MM.1S (cell line): ENCODE results near the gene ST7.

Experiments
- CTCF ChIP-seq: fragments of 300-600 bp; sonication (generic); IDR thresholded peaks from 2 replicates; pipeline ENCODE4 v1.5.1; 2016; ENCODE audit warnings: antibody characterized with exemption, low read length, mixed read lengths
- EZH2phosphoT487 ChIP-seq: fragments of 300-600 bp; sonication (generic); IDR thresholded peaks from 2 replicates; pipeline ENCODE4 v1.6.1; 2018; ENCODE audit warnings: antibody characterized with exemption, low read length

- TF ChIP-seq CTCF (no peak), EZH2phosphoT487 (no peak)
These were observed 44.7 kb downstream of the ST7 start for GRCh38 chr7:116997972-116998371.
